Stimulated activated CD4-positive, alpha-beta T cell treated with anti-CD3 and anti-CD28 coated beads, Interleukin-1b, Interleukin-23, amount 100 ng/mL, for 48 hours (primary cell): ENCODE results near the gene TMEM131L.
A peak's percentile ranks its signal among the peaks of the same experiment; 100 is the strongest.
"Not testable (repeated sequence)": the region's sequence is repeated elsewhere in the genome, so short reads cannot be mapped to it uniquely, and the experiment has no call there.

Experiments
- DNase-seq: peaks from one replicate; pipeline ENCODE4 v3.0.0-alpha.2; 2020

Gene TMEM131L, protein sequence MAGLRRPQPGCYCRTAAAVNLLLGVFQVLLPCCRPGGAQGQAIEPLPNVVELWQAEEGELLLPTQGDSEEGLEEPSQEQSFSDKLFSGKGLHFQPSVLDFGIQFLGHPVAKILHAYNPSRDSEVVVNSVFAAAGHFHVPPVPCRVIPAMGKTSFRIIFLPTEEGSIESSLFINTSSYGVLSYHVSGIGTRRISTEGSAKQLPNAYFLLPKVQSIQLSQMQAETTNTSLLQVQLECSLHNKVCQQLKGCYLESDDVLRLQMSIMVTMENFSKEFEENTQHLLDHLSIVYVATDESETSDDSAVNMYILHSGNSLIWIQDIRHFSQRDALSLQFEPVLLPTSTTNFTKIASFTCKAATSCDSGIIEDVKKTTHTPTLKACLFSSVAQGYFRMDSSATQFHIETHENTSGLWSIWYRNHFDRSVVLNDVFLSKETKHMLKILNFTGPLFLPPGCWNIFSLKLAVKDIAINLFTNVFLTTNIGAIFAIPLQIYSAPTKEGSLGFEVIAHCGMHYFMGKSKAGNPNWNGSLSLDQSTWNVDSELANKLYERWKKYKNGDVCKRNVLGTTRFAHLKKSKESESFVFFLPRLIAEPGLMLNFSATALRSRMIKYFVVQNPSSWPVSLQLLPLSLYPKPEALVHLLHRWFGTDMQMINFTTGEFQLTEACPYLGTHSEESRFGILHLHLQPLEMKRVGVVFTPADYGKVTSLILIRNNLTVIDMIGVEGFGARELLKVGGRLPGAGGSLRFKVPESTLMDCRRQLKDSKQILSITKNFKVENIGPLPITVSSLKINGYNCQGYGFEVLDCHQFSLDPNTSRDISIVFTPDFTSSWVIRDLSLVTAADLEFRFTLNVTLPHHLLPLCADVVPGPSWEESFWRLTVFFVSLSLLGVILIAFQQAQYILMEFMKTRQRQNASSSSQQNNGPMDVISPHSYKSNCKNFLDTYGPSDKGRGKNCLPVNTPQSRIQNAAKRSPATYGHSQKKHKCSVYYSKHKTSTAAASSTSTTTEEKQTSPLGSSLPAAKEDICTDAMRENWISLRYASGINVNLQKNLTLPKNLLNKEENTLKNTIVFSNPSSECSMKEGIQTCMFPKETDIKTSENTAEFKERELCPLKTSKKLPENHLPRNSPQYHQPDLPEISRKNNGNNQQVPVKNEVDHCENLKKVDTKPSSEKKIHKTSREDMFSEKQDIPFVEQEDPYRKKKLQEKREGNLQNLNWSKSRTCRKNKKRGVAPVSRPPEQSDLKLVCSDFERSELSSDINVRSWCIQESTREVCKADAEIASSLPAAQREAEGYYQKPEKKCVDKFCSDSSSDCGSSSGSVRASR (N-terminal part only)

DNA sequence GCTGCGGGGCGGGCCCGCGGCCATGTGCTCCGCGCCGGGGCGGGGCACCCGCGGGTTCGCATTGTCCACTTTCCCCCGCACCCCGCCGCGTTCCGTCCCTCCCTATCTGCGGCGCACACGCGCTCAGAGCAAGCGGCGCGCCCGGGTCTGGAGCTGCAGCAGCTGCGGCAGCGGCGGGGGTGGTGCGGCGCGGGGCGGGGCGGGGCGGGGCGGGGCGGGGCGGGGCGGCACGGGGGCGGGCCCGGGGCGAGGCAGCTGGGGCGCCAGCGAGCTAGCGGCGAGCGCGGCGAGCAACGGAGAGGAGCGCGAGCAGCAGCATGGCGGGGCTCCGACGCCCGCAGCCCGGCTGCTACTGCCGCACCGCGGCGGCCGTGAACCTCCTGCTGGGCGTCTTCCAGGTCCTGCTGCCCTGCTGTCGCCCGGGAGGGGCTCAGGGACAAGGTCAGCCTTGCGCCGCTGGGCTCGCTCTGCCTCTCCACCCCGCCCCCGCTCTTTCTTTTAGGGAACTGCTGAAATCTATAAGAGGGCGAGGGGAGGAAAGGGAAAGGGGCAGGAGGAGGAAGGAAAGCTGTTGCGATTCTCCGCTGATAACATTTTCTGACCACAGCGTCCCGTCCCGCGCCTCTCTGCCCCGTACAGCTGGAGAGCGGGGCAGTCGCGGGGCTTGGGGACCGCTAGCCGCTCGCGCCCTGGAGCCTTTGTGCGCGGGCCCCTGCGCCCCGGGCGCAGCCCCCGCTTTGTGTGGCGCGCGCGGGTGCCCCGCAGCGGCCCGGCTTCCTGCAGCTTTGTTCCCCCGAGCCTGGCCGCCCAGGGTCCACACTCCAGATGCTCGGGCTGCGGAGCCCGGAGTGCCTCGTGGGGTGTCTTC lies at the start of gene TMEM131L:
Gene TMEM131L, plus strand, starts transcription at position 280 of the 868 bp plus-strand sequence. Its CDS starts 38 bp downstream, at position 318.
- DNase-seq, result peak; percentile 67

DNA sequence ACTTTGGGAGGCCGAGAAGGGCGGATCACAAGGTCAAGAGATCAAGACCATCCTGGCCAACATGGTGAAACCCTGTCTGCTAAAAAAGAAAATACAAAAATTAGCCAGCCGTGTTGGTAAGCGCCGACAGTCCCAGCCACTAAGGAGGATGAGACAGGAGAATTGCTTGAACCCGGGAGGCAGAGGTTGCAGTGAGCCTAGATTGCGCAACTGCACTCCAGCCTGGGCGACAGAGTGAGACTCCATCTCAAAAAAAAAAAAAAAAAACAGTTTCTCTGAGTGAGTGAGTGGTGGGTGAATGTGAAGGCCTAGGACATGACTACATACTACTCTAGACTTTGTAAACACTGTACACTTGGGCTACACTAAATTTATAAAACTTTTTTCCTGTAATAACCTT lies 49.7 kb upstream of the TMEM131L start:
- not testable (repeated sequence) for DNase-seq

DNA sequence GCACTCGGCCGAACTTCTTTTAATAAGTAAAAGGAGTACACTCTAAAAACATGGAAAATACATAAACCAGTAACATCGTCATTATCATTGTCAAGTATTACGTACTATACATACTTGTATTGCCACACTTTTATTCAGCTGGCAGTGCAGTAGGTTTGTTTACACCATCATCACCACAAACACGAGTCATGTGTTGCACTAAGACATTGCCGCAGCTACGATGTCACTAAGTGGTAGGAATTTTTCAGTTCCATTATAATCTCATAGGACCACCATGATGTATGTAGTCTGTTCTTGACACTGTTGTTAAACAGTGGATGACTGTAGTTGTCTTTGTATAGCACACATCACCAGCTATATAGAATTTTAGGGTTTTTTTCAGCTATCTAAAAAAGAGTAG lies 48.0 kb upstream of the TMEM131L start:
- no peak for DNase-seq

DNA sequence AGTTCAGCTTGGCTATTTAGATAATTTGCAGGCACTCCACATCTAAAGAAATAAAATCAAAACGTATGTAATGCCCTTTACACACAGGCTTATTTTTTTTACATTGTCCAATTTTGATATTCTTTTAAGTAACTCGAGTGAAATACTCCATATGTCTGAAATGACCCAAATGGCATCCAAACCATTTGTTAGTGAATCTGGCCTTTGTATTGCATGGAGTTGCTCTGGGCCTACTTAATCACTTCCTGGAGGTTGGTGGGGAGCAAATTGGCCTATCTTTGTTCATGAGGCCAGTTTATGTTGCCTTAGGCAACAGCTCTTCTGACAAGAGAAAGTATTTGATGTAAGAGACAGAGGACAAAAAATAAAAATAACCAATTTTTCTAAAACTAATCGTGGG lies 47.6 kb upstream of the TMEM131L start:
- DNase-seq, result no peak

DNA sequence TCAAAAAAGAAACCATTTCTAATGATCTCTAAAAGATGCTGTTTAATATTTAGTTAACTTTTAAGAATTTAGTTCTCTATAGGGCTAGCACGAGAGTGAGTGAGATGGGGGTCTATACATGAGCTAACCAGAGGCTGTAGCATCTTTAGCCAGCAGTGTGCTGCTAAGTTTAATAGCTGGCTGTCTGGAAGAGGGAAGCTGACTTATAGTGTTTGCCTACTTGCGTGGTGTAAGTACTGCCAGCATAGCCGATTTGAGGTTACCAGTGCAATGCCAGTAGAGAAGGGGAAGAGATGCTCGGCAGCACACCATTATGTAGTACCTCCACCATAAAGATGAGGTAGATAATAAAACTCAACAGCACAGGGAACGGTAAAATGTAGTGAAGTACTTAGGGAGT lies 47.1 kb upstream of the TMEM131L start:
- no peak for DNase-seq

DNA sequence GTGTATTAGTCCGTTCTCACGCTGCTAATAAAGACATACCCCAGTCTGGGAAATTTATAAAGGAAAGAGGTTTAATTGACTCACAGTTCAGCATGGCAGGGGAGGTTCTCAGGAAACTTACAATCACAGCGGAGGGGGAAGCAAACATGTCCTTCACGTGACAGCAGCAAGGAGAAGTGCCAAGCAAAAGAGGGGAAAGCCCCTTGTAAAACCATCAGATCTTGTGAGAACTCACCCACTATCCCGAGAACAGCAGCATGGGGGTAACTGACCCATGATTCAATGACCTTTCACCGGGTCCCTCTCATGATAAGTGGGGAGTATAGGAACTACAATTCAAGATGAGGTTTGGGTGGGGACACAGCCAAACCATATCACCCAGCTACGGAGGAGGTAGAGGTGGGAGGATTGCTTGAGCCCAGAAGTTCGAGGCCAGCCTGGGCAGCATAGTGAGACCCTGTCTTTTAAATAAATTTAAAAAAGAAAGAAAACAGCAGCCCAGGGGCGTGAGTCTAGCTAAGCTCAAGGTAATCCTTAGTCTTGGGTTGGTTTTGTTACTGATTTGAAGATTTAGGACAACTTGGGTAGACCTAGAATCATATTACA lies 46.4 kb upstream of the TMEM131L start:
- DNase-seq, result no peak

DNA sequence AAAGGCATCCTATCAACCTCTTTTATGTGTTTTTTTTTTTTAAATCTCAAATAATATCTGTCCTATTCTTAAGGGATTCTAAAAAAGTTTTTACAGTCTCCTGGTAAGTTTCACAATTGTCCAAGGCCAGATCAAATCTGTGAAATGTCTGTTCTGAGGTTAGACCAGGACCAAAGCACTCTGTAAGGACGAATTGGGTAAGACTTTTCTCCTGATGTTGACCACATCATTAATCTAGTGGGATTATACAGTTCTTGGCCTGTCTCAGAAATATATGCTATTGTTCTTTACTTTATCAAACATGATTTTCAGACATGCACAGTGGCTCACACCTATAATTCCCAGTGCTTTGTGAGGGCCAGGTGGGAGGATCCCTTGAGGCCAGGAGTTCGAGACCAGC lies 45.8 kb upstream of the TMEM131L start:
- DNase-seq, result no peak

DNA sequence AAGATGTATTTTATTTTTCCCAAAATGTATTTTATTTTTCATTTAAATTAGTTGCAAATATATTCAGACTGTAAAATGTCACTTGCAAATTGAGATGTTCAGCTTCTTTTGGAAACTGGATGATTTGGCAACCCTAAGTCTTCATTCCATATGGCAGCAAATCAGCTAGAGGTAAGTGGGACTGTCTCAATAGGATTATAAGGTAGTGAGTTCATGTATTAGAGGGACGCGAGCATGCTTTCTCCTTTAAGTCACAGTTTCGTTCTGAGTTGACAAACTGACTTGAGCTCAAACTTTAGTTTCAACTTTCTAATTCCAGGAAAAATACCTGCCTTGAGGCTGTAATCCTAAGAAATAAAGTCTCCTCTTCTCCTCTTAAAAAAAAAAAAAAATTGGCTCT lies 44.2 kb upstream of the TMEM131L start:
- no peak for DNase-seq

DNA sequence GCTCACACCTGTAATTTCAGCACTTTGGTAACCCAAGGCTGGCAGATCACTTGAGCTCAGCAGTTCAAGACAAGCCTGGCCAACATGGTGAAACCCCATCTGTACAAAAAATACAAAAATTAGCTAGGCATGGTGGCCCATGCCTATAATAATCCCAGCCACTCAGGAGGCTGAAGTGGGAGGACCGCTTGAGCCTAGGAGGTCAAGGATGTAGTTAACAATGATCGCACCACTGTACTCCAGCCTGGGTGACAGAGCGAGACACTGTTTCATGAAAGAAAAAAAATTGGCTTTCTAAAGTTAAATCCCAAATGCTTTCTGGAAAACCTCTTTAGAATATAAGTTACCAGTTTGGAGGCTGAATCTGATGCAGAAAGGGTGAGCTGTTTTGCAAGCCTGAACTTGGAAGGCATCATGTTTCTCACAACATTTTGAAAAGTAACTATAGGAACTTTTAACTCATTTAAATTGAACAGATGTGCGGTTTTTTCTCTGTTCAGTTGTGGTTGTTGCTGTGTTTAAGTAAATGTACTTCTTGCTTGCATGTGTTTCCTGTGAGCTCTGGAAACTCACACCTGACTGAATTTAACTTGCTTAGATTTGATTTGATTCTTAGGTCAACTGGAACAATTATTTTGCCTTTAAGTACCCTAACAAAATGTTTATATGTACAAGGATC lies 39.8 kb upstream of the TMEM131L start:
- DNase-seq, result no peak

DNA sequence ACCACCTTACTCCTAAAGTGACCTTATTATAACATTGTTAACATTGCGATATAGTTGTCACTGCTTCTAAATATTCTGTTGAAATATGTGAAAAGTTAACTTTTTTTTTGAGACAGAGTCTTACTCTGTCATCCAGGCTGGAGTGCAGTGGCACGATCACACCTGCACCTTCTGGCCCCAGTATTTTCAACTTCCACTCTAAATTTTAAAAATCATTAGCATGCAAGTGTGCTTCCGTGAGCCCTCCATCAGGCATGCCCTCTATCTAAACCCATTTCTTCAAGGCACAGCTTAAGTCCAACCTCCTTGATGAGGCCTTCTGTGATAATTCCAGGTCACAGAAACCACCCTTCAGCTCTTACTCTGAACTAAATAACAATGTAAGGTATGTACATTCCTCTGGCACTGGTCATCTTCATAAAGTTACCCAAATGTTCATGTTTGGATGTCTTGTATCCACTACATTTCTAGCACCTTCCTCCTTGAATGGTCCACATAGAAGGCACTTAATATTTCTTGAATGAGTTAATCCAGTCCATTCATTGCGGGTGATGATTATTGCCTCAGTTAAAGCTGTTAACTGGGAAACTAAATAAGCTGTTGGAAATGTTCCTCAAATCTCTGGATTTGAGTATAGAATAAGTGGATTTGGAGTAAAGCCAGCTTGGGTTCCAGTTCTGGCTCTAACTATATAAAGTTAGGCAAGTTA lies 38.6 kb upstream of the TMEM131L start:
- no peak for DNase-seq

DNA sequence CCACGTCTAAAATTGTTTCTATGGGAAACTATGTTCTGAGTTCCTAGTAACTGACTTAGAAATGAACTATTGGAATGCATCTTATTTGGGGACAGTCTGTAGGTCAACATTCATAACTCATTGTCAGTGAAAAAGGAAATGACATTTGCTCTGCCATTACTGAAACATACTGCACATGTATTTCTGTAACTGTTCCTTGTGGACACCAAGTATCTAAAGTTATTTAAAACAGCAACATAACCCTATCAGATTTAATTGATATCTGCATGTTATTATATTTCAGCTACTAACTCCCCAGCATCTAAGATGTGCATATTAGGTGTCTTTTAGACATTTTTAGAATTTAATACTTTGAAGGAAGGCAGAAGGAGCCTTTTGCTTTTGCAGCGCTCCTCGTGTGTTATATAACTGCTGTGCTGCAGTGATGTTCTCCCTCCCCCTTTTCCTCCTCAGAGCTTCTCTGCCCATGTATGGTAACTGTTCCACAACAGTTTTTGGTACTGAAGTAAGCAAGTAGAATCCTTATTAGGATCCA lies 37.2 kb upstream of the TMEM131L start:
- DNase-seq, result no peak

DNA sequence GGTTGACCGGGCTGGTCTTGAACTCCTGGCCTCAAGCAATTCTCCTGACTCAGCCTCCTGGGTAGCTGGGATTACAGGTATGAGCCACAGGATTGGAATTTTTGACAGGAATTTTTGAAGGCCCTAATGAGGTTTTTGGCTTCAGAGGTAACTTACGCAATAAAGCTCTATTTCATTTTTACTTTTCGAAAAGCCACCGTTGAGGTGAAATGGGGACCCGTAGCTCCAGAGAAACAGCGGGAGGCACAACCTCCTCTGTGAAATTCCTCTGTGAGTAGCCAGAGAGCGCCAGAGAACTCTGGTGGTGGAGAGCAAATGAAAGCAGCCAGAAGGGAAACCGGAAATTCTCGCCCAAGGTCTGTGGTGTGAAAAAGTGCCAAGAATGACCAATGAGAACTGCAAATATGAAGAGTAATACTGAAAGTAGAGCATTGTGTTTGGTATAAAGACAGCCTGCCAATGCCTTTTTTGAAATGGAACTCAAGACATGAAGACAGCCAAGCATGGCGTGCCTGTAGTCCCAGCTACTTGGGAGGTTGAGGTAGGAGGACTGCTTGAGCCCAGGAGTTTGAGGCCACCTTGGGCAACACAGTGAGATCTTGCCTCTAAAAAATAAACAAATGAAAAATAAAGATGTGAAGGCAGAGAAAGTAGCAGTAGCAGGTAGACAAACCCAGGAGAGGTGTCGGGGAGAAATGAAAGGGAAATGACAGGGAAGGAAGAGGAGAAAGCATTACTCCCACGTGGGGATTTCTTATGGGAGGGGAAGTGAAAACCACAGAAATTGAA lies 33.0 kb upstream of the TMEM131L start:
- DNase-seq, result peak; percentile 84

DNA sequence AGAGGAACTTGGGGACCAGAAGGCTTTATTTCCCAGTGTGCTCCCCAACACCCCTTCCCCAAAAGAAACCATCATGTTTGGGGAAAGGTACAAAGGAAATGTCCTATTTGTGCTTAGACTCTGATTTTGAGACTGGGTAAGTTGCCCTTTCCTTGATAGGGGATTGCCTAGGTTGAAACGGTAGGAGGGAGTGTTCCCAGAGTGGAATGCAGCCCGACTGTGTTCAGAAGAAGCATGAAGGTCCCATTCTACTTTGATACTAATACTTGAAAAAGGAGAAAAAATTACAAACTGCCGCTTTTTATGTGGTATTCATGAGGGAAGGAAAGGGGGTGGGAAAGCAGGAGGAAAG lies 32.4 kb upstream of the TMEM131L start:
- DNase-seq, result no peak

DNA sequence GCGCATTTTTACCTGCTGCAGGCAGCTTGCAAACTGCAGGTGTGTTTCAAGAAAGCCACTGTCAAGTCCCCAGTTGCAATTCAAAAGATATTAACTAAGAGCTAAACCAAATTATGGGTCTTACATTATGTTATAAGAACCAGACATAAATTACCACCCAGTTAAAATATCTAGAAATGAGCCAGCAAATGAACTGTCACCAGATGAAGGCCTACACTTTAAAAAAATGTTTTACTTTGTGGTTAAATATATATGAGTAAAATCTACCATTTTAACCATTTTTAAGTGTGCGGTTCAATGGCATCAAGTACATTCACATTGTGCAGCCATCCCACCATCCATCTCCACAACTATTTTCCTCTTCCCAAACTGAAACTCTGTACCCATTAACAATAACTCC lies 32.0 kb upstream of the TMEM131L start:
- no peak for DNase-seq

DNA sequence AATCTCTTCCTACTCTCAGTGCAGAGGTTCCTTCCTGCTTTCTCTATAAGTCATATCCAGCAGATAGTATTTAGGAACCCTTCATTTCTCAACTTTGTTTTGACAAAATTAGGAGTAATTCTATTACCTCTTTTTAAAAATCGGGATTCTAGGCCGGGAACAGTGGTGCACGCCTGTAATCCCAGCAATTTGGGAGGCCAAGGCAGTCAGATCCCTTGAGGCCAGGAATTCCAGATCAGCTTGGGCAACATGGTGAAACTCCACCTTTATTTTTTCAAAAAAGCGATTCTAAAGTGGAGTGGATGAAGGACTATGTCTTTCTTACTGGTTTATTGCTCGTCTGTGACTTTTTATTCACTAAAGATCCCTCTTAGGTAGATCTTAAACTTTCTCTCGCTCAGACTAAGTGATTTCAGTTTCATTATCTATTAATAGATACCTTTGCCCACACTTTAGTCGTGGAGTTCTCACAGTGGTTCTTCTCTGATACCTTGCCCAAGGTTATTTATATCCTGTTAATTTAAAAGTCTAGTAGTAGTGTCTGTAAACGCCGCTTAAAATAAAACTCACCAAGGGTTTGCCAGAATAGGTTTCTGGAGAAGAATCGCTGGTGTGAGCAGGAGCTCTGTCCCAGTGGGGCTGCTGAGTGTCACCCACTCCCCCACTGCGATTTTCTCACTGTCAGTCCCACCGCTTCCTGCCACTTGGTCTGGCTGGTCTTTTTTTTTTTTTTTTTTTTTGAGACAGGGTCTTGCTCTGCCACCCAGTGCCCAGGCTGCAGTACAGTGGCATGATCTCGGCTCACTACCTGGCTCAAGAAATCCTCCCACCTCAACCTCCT lies 27.0 kb upstream of the TMEM131L start:
- peak; percentile 20 for DNase-seq

DNA sequence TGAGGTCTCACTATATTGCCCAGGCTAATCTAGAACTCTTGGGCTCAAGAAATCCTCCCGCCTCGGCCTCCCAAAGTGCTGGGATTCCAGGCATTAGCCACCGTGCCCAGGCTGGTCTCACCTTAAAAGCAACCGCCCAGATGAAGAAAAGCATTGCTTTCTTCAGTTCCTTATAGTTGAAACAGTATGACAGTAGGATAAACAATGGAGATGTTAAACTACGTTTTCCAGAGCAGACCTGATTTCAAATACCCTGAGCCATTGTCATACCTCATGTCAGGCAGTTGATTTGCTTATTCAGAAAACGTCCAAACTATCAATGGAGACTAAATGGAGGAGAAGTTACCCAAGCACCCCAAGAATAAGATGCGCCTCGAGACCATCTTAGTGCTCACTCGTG lies 26.3 kb upstream of the TMEM131L start:
- DNase-seq, result no peak

DNA sequence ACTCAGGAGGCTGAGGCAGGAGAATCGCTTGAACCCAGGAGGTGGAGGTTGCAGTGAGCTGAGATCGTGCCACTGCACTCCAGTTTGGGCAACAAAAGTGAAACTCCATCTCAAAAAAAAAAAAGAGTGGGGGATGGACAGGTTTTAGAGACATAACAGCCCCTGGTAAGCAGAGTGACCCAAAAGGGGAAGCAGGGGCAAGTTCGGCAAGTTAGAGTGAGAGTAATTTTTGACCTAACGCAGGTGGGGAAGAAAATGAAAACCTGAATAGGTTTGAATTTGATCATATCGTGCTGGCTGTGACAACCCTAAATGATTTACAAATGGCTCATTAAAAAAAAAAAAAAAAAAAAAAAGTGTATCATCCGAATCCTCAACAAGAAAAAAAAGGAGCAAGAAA lies 25.7 kb upstream of the TMEM131L start:
- DNase-seq, result no peak

DNA sequence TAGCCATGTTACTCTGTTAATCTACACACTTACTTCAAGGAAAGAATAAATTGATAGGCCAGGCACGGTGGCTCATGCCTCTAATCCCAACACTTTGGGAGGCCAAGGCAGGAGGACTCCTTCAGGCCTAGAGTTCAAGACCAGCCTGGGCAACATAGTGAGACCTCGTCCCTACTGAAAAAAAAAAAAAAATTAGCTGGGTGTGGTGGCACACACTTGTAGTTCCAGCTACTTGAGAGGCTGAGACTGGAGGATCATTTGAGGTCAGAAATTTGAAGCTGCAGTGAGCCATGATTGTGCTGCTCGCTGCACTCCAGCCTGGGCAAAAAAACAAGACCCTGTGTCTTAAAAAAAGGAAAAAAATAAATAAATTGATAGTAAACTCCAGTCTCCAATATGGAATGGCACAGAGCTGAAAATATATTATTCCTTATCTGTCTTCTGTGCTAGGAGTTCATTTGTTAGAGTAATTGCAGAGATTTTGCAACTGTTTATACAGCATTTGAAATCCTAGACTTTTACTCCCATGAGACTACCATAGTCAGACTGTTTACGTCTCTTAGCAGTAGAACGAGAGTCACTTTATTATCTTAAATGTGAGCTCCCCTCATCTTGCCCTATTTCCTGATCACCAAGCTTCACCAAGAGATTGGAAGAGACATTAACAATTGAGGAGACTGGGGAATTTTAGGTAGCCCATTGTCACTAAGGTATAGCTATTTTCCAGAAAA lies 18.8 kb upstream of the TMEM131L start:
- no peak for DNase-seq
